HG03095 (cell line): Measurements from ENCODE around the gene SIGLEC11.
"Not testable (repeated sequence)": the region's sequence is repeated elsewhere in the genome, so short reads cannot be mapped to it uniquely, and the experiment has no call there.

Experiments
- ATAC-seq: cut with Tn5 transposase; IDR thresholded peaks from one replicate; pipeline ENCODE4 v1.9.1; 2021; ENCODE audit warnings: moderate library complexity; ENCODE audit not compliant: unreplicated experiment

SIGLEC11 gene

DNA sequence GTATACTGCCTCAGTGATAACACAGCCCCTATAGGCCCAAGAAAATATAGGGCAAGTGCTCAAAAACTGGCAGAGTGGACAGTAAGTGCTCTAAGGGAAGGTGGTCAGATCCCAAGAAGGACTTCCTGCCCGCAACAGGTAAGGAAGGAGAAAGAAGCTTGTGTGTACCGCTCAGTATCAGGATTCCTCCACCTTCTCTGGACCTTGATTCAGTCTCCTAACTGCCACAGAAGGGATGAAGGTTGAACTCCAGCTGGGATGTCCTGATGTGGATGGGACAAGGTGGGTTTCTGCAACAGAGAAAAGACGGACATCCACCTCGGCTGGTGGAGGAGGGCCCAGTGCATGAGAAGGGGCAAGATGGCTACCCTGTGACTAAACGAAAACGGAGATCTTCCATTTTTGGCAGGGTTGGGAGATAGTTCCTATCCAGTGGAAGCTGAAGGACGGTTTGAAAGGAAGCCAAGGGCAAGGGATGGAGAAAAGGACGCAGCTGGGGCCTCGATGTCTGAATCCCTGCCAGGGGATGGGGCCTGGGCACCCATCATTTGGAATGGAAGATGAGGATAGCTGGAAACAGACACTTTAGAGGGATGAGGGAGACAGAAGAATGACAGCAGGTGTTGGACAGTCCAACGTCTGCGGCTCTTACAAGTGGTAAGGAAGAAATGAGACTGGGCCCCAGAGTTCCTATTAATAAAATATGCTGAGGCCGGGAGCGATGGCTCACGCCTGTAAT lies 33.3 kb downstream of the SIGLEC11 start:
- ATAC-seq, result no peak

- ATAC-seq, result no peak
These were observed 34.5 kb downstream of the SIGLEC11 start for GRCh38 chr19:49926515-49926914.

GRCh38 chr19:49925486-49925885 lies 35.5 kb downstream of the SIGLEC11 start:
- ATAC-seq, result no peak

GRCh38 chr19:49924881-49925210 lies 36.1 kb downstream of the SIGLEC11 start:
- ATAC-seq, result not testable (repeated sequence)

GRCh38 chr19:49924004-49924880 lies 36.7 kb downstream of the SIGLEC11 start:
- no peak for ATAC-seq

DNA sequence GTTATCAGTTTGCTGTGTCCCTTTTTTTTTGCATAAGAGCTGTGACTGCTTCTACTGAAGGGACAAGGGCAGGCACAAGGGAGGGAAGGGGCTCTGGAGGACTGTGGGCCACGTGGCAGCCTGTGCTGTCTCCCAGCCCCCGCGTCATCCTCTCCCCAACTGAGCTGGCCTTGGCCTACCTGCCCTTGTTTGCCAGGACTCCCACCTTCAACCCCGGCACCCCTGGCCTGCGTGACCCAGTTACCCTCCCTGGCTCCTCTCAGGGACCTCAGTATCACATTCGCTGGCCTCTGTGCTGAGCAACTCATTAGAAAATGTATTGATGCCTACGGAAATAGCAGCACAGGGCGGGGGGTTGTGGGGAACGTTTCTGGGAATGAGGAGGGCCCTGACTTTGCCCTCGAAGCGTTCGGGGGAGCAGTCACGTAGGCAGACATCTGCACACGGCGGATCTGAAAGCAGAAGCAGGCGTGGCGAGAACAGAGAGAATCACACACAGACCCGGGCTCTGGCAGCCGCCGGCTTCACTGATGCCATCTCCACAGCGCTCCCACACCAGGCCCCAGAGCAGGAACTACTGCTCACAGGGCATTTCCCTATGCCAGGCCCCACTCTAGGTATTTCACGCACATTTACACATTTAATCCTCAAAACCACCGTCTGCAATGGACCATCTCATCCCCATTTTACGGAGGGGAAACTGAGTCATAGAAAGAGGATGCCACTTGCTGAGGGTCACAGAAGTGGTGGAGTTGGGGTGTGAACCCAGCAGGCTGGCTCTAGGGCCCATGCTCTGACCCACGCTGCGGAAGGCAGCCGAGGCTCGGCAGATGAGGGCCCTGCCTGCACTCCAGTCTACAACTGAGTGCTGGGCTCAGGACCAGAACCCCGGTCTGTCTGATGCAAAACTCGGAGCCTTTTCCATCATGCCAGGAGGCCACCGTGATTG lies 37.6 kb downstream of the SIGLEC11 start:
- ATAC-seq, result no peak

DNA sequence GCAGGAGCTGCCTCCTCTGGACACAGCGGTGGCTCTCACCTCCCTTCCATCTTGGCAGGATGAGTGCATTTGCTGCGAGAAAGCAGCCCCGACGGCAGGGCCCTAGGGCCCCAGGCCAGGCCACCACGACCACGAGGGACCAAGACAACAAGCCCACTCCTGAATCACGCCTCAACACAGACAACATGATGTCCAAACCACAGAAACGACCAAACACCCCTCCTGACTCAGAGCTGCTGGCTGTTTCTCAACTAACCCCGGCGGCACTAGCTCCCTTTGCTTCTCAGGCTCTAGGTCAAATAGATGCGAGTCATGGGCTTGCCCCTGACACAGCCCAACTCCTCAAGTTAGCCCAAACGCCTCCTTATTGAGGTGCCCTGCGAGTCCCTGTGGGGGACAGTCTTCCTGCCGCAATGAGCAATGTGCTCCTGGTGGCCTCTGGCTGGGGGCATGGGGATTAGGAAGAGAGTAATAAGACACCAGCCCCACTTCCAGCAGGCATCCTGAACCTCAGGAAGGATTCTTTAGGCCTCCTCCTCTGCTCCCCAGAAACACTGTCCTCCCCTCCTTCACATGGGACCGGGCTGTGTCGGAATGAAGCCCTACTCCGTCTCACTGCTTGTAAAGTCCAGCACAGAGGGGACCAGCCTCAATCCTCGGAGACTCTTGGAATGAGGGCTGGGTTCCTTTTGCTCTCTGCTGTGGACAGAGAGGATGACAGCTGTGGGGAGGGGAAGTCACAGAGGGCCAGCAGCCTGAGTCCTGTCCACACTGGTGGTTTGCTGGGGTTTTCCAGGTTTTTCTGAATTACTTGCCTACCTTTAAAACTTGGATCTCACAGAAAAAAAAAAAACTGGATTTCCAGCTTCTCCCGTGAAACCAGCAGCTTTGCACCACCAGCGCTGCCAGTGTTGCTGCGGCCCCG lies 38.8 kb downstream of the SIGLEC11 start:
- no peak for ATAC-seq

GRCh38 chr19:49920624-49921363 lies 40.2 kb downstream of the SIGLEC11 start:
- no peak for ATAC-seq

- no peak for ATAC-seq
These were observed 42.9 kb downstream of the SIGLEC11 start for GRCh38 chr19:49918089-49918488.

GRCh38 chr19:49916839-49917733 lies 43.9 kb downstream of the SIGLEC11 start:
- no peak for ATAC-seq

DNA sequence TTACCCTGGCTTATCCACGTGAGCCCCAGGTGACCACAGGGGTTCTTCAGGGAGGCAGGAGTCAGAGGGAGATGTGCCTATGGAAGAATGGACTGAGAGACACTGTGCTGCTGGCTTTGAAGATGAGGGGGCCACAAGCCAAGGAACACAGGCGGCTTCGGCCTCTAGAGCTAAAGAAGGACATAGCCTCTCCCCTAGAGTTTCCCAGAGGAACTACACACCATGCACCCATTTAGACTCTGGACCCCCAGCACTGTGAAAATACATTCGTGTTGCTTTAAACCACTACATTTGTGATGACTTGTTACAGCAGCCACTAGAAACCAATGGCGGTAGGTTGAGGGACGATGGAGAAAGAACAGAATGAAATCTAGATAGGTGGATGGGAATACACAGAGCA lies 45.7 kb downstream of the SIGLEC11 start:
- ATAC-seq, result no peak

- ATAC-seq, result no peak
These were observed 47.3 kb downstream of the SIGLEC11 start for GRCh38 chr19:49913720-49914119.

- ATAC-seq, result no peak
These were observed 47.8 kb downstream of the SIGLEC11 start for GRCh38 chr19:49912965-49913685.

- no peak for ATAC-seq
These were observed 49.4 kb downstream of the SIGLEC11 start for GRCh38 chr19:49911381-49912145.

DNA sequence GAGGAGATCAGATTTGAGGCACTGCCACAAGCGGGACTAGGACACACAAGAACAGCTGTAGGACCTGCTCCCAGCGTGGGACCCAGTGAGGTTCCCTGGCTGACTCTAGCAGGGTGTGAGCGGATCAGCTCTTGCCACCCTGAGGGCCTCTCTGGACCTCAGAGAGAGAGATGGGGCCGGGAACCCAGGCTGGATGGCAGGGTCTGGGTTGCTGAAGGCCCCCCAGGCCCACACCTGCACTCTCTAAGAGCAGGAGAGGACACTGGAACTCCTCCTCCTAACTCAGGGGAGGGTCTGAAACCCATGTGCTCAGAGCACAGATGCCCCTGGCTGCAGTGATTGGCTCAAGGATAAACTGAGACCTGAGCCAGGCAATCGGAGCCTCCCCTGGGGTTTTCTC lies 50.8 kb downstream of the SIGLEC11 start:
- no peak for ATAC-seq

DNA sequence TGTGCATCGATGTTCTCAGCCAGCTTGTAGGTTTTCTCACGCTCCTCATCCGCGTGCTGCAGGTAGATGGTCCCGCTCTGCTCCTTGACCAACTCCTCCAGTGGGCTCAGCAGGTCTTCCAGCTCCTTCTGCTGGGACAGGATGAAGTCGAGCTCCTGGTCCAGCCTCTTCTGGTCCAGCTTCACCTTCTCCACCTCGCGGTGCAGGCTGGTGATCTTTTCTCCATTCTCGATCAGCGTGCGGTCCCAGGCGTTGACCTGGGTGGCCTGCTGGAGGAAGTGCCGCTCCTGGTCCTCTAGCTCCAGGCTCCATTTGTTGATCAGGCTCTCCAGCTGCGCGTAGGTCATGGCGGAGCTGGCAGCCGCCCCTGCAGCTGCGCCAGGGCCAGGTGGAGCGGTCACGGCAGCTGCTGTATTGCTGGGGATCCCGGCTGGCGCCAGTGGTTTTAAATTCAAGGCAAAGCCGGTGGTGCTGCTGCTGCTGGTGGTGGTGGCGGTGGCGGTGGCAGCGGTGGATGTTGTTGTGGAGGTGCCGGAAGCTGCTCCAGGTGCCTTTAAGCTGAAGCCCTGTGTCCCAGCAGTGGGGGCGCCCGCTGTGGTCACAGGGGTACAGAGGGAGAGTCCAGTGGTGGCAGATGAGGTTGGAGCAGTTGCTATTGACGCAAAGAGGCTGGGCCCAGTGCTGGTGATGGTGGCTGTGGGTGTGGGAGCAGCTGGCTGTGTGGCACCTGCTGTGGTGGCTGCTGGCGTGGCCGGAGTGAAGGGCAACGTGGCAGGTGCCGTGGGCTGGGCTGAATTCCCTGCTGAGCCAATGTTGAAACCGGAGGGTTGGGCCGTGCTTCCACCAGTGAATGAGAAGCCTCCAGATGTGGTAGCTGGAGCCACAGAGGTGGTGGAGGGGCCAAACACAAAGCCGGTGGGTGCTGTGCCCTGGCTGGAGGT lies 52.2 kb downstream of the SIGLEC11 start:
- ATAC-seq, result no peak
